Tracheal epithelial cell (primary cell): Measurements from ENCODE around the gene C16orf46. TPM values are rescaled to one million over a fixed set of nuclear protein-coding genes. Genes with fewer than 3 reads are reported as not detected.

Source experiments
- total RNA-seq: library from RNA; depleted of rRNA; stranded (reverse); fragments of >200 nt; gene quantifications from 2 replicates; pipeline ENCODE4 v1.2.1, GENCODE V29; 2014

The C16orf46 gene, protein sequence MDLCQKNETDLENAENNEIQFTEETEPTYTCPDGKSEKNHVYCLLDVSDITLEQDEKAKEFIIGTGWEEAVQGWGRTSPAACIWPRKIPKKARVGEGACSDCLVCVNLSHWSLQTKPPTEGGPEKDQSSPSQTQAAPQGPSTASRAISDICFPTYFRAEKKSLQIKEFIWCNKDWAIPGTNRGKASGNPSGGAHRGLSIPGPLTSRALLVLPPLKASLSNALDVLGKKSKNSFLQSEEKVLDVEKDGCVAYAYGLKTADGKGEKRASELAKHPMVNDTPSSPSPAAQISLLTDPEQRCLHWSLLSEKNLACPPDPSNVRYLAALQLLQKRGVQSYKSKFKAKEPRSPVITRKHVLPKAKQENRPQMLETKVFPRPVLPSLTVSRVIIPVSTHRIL
- 0.24 and 0.64 TPM in 2 replicates for total RNA-seq

DNA sequence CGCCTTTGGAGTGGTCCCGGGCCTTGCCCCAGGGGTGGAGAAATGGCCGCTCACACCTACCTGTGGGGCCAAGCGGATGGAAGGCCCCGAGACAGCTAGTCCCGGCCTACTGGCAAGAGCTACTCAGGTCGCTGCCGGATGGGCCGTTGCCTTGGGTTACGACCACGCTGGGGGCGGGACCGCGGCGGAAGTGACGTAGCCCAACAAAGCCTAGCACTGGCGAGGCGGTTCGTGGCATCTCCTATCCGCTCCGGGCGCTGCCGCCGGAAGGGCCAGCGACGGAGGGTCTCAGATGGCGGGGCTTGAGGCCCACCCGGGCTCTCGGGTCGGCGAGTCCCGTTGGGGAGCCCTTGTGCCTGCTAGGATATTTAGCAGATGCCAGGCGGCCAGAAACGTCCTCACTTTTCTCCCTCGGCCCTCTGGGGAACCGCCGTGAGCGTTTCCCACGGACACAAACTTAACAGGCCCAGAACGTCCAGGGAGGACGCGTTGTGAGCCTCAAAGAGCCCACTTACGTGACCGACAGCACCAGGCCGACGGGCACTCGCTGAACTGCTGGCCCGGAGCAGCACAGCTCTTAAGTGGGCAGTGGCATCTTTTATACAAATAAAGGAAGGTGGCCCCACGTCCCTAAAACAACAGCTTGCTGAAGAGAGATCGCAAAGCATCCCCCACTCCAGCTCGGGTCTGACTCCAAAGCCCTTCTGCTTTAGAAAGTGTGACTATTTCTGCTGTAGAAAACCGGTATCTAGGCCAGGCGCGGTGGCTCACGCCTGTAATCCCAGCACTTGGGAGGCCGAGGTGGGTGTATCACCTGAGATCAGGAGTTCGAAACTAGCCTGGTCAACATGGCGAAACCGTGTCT, at the start of gene C16orf46:
Gene C16orf46 (minus strand): TSS at position 163 of the 865 bp plus-strand sequence. CDS start 13,283 bp downstream, outside the sequence.

DNA sequence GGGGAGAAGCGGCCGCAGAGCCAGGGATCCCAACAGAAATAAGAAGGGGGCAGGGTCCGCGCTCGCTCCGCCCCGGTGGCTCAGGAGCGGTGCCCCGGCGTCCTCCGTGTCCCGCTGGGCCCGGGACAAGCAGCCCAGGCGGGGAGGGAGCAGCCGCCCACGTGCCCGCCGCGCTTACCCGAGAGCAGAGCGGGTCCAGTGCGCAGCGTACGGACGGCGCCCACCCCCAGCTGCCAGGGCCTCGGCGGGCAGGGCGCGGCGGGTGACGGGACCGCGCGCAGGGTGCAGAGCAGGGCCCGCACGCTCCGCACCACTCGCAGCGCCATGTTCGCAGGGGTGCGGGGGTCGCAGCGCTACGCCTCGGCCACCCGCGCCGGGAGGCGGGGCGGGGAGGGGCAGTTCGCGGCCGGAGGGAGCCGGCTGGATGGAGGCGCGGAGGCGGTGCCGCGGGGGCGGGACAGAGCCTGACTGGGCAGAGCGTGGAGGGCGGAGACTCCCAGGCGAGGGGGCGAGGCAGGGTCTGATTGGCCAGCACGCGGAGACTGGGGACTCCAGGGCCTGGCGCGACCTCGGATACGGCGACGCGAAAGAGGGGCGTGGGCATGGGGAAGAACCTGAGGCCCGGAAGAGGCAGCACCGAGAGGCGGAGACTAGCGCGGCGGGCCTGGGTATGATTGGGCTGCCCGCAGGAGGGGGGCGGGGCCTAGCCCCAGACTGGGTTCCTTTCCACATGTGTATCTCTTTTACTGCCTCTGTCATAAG, 19.1 kb upstream of the C16orf46 start, which contains the start of gene GCSH:
Gene GCSH (minus strand): TSS at position 443 of the 762 bp plus-strand sequence. CDS start 117 bp downstream, at position 326.

DNA sequence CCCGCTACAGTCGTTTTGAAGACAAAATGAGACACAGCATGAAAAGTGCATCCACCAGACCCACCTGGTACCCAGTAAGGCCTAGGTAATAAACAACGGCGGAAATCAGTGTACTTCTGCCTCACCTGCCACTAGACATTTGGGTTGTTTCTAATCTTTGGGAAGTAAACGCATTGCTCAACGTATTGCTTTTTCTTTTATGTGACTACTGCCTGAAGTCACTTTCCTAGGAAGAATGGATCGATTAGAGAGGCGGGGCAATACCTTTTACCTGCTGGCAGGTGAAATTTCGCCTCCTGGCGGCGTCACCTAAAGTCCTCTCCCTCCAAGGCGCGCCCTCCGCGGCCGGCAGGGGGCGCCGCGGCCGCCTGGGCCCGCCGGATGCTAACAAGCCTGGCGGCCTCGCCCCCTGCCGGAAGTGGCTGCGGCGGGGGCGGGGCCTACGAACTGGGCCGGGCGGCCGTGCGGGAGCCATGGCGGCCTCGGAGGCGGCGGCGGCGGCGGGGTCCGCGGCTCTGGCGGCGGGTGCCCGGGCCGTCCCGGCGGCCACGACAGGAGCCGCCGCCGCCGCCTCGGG, 41.6 kb downstream of the C16orf46 start, which contains the start of gene ATMIN:
Gene ATMIN (plus strand): TSS at position 445 of the 577 bp plus-strand sequence. CDS start 29 bp downstream, at position 474.

Other genes starting within 250 kb of the C16orf46 start
- 25.6 and 48.2 TPM in 2 replicates for gene CMC2, start 70.4 kb downstream of the C16orf46 start, total RNA-seq
- gene CENPN, start 70.0 kb downstream of the C16orf46 start, total RNA-seq, result 4.7 and 20.2 TPM in 2 replicates
- 38.8 and 48.2 TPM in 2 replicates for gene ATMIN, start 41.4 kb downstream of the C16orf46 start, total RNA-seq
- 9.4 and 12.1 TPM in 2 replicates for gene GCSH, start 19.2 kb upstream of the C16orf46 start, total RNA-seq
- gene BCO1, start 161.5 kb upstream of the C16orf46 start, total RNA-seq, result 0.24 TPM in 1 of 2 replicates, not detected in the other
- 12.8 and 16.6 TPM in 2 replicates for gene GAN, start 237.7 kb upstream of the C16orf46 start, total RNA-seq